ENCODE measurements around the gene DIRAS1.

DNA sequence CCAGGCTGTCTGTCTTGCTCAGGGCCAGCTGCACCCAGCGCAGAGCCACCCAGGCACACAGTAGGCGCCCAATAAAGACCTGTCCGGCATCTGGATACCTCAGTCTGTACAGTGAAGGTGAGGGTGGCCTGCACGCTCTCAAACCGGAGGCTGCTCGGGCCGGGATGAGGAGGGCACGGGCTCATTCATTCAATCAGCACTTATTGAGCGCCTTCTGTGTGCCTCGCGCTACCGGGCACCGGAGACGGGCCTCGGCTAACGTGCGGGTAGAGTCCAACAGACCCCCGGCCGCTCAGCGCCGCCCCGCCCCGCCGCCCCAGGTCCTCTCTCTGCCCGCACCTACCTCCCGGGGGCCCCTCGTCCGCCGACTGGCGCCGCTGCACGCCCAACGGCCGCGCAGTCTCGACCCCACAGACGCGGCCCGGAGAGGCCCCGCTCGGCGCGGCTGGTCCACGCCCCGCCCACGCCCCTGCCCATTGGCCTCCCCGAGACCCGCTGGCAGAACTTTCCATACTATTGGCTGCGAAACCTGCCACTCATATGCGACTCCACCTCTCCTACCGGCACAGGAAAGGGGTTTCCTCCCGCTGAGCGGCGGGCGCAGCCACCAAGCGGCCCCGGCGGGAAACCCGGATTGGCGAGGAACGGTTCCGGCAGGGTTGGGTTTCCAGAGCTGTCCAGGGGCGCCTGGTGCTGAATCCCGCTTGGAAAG is 18.6 kb upstream of the DIRAS1 start, which contains the start of gene SLC39A3:
- TF ChIP-seq, protein P1, sequence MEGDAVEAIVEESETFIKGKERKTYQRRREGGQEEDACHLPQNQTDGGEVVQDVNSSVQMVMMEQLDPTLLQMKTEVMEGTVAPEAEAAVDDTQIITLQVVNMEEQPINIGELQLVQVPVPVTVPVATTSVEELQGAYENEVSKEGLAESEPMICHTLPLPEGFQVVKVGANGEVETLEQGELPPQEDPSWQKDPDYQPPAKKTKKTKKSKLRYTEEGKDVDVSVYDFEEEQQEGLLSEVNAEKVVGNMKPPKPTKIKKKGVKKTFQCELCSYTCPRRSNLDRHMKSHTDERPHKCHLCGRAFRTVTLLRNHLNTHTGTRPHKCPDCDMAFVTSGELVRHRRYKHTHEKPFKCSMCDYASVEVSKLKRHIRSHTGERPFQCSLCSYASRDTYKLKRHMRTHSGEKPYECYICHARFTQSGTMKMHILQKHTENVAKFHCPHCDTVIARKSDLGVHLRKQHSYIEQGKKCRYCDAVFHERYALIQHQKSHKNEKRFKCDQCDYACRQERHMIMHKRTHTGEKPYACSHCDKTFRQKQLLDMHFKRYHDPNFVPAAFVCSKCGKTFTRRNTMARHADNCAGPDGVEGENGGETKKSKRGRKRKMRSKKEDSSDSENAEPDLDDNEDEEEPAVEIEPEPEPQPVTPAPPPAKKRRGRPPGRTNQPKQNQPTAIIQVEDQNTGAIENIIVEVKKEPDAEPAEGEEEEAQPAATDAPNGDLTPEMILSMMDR (IDR thresholded peaks at IDR 0.05): no peak
- TF ChIP-seq TCF7L2 (IDR thresholded peaks at IDR 0.05; ENCODE audit: low read depth, low read length): no peak
- TF ChIP-seq, protein P2, sequence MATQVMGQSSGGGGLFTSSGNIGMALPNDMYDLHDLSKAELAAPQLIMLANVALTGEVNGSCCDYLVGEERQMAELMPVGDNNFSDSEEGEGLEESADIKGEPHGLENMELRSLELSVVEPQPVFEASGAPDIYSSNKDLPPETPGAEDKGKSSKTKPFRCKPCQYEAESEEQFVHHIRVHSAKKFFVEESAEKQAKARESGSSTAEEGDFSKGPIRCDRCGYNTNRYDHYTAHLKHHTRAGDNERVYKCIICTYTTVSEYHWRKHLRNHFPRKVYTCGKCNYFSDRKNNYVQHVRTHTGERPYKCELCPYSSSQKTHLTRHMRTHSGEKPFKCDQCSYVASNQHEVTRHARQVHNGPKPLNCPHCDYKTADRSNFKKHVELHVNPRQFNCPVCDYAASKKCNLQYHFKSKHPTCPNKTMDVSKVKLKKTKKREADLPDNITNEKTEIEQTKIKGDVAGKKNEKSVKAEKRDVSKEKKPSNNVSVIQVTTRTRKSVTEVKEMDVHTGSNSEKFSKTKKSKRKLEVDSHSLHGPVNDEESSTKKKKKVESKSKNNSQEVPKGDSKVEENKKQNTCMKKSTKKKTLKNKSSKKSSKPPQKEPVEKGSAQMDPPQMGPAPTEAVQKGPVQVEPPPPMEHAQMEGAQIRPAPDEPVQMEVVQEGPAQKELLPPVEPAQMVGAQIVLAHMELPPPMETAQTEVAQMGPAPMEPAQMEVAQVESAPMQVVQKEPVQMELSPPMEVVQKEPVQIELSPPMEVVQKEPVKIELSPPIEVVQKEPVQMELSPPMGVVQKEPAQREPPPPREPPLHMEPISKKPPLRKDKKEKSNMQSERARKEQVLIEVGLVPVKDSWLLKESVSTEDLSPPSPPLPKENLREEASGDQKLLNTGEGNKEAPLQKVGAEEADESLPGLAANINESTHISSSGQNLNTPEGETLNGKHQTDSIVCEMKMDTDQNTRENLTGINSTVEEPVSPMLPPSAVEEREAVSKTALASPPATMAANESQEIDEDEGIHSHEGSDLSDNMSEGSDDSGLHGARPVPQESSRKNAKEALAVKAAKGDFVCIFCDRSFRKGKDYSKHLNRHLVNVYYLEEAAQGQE (IDR thresholded peaks at IDR 0.05; ENCODE audit: insufficient read depth in 1 of 2, low read depth in 2 of 2, low read length in 1 of 2): peak; percentile 98 to 99

Measured in Panc1 (cell line).